NCI-H1092 (cell line): Measurements from ENCODE around the gene OMP.

Experiments
- DNase-seq: peaks from one replicate; lab custom pipeline; 2025; lab: John Stamatoyannopoulos, UW

The OMP gene

DNA sequence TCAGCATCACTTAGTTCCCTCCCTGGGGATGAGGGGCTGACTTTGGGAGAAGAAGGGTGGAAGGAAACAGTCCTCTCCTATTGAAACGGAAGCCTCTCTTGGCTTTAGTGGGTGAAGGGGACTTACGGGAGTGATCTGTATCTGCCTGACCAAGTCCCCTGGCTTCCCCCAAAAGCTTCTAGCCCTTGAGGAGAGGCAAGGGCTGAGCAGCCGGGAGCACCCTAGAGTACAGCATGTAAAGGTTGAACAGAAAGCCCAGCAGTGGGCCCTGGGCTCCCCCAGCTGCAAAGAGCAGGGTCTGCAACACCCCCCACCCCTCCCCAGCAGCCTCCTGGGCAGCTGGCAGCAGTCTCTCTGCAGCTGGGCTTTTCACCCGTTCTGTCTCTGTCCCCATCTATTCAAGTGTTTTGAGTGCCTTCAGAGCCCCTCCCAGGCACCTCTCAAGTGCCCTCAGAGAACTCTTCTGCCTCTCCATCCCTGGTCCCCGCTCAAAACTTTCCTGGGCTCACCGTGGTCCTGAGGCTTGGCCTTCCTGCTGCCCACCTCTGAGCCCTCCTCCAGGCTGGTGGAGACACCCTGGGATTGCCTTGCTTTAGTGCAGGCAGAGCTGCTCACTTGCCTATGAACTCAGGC is 33.2 kb upstream of the OMP start:
- DNase-seq = no peak

DNA sequence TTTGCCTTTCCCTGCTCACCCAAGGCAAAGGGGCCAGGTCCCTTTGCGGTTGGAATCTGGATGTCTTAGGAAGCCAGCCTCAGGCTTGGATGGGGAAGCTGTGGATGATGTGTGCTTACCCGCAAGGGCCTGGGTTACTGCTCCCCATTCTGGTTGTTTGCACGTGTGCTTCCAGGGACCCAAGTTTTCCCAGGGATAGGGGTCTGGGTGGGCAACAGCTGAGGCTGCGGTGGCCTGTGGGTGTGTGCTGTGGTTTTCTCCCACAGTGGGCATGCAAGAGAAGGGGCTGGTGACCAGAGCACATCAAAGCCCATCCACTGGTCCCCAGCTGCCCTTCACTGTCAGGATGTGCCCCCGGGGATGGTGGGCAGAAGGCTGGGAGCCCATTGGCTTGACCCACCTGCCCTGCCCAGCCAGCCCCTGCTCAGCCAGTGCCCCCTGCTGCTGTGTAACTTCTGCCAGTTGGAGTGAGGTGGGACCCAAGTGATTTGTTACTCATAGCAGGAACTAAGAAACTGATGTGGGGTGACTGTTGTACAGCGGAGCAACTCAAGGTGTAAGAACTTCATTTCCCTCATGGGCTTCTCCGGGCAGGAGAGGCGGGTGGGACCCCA is 32.6 kb upstream of the OMP start:
- no peak for DNase-seq

DNA sequence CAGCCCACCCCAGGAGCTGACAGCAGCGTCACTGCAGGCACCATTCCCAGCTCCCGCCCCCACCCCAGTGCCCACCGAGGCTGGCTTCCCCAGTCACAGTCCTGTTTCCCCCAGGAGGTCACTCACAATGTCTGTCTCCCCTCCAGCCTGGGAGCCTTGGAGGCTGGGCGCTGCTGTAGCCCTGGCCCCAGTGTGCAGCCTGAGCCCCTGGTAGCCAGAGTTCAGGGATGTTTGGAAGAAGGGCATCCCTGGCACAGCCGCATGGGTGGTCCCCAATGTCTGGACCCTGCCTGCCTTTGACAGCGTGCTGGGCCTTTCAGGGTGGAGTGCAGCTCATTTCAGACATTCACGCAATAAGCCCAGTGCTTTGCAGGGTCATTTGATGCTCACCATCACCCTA is 31.6 kb upstream of the OMP start:
- no peak for DNase-seq

DNA sequence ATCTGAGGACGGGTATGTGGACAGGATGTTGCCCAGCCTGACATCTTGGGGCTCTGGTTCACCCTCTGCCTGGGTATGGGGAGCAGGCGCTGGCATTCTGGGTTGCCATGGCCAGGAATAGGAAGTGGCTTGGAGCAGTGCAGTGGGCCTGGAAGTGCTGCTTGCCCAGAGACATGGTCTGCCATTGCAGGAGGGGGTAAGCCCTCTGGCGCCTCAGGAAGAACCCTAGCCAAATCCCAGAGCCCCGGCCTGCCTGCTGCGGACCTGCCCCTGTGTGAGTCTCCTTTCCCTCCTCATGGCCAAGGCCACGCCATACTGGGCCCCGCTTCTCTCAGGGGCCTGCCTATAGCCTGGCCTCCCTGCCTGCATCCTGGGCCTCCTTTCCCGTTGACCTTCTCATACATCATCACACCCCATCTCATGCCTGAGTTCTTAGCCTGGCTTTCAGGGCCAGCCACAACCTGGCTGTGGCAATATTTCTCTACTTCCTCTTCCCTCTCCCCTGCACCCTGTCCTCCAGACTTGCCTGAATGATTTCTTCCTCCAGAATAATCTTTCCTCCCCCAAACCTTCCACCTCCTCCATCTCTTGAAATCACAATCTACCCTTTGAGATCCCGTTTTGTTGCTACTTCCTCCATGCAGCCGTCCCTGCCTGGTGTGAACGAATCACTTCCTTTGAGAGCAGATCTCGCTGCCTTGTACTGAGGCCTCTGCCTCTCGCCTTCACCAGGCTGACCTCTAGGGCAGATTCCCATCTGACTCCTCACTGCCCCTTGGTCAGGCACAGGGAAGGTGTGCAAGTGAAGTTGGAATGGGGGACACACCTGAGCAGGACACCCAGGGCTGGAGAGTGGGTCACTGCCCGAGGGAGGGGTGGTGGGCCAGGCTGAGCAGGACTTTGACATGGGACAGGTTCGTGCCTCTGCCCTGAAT is 30.7 kb upstream of the OMP start:
- DNase-seq = no peak

DNA sequence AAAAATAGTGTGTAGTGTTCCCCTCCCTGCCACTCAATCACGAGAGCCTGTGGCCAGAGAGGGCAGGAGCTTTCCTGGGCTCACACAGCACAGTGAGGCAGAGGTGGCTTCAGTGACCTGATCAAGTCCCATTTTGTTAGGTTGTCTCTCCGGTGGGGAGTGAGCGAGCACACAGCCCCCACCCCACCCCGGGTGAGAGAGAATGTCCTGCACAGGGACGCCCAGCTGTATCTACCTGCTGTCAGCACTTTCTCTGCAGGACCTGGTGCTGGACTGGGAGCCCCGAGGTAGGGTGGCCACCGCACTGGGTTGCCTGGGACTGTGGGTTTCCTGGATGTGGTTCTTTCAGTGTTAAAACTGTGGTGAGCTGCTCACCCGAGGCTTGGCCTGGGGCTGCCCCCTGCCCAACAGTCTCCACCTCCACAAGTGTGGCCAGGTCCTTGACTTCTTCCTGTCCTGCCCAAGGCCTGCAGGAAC is 29.8 kb upstream of the OMP start:
- DNase-seq = no peak

DNA sequence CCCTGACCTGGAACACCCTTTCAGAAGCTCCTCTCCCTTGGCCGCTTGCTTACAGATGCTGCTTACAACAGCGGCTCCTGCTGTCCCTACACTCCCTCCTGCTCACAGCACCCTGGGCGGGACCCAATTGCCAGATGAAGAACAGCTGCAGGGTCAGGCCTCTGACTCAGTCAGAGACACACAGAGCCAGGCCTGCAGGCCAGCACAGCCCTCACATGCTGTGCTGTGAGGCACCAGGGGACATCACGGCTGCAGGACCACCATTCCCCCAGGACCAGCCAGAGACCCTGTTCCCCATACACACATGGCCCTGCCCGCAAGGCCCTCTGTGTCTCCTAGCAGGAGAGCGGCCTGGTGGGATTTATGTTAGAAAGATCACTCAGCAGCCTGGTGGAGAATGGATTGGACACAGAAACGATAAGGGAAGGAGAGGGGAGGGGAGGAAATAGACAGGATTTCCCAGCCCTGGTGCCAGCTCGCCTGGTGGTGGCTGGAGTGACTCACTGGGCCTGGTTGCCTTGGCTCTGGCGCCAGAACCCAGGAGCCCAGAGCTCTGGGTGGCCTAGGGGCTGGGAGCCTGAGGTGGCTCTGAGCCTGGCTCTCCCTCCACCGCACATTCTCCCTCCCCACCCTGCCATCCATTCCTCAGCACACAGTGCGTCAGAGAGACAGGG is 29.2 kb upstream of the OMP start:
- DNase-seq = no peak

DNA sequence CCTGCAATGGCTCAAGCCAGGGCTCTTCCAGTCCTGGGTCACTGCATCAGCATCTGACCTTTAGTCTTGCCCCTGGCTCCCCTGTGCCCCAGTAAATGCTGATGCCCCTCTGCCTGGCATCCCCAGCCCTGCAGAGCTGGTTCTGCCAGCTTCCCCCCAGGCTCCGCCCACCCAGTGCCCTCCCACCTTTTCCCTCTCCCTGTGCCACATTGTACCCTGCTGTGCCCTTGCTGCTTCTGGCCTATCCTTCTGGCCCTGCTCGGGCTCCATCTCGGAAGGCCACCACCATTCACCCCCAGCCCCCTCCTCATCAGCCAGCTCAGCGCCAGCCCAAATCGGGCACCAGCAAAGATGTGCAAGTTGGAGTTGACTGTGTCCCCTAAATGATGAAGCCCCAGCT is 28.4 kb upstream of the OMP start:
- DNase-seq = no peak

DNA sequence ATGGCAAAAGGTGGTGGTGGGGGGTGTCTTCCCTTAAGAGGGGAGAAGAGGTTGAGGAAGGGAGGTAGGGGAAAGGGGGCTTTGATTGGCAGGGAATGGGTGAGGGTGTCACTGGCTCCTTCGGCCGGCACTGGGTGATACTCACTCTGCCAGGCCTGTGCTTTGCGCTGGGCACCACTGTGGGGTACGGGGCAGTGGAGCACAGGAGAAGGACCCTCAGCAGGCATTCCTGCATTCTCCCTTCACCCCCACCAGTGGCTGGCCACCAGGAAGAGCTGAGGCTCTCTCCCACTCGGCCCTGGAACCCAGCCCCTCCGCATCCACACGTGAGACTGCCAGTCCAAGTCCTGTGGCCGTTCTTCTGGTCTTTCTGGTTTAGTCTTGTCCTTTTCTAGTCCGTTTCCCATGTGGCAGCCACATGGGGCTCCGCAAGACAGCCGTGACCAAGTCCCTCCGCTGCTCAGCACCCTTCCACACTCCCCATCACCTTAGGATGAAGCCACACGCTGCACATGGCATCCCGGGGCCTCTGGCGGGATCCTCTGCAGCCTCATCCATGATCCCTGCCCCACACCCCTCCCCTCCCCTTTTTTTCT is 27.9 kb upstream of the OMP start:
- no peak for DNase-seq

DNA sequence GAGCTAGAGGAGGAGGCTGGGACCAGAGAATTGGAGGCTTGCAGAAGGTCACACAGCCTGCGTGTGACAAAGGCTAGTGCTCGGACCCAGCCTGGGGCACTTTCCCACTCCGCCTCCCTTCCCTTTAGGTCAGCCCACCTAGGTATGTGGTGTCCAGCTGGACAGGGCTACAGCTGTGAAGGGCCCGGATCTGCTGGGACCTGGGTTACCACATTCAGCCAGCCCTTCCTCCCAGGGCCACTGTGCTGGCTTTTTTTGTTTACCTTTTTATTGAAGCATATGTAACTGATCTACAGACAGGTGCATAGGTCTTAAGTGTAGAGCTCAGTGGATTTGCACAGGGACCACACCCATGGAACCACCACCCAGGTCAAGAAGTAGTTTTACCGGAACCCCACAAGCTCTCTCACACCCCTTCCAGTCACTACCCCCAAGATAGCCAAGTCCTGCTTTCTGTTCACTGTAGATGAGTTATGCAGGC is 27.2 kb upstream of the OMP start:
- no peak for DNase-seq

DNA sequence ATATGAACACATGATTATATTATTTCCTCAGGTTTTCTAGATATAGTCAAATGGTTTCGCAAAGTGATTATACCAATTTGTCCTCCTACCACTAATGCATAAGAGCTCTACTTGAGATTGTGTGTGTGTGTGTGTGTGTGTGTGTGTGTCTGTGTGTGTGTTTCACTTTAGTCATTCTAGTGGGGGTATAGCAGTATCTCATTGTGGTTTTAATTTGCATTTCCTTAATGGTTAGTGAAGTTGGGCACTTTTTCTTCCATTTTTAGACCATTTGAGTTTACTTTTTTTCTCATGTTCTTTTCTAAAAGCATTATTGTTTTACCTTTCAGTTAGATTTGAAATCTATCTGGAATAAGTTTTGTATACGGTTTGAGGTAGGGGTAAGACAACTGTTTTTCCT is 23.0 kb upstream of the OMP start:
- DNase-seq = no peak

DNA sequence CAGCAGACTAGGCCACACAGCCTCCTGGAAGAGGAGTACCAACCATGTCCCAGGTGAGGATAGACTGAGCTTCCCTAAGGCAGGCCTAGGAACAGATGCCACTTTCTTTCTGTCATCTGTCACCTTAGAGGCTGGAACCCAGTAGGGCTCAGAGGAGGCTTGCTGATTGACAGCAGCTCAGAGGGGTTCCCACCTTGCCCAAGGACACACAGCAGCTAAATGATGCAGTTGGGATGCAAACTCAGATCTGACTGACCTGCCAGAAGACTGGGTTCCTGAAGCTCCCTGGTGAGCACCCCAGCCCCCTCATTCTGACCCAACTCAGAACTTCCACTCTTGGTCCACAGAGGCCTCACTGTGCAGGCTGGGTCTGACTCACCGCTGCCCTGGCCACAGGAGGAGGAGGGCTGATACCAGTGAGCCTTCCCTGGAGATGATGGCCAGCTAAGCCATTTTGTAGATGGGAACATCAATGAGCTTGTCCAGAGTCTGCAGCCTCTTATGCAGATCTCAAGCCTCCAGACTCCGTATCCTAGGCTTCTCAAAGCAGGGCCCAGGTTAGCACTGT is 21.9 kb upstream of the OMP start:
- no peak for DNase-seq

DNA sequence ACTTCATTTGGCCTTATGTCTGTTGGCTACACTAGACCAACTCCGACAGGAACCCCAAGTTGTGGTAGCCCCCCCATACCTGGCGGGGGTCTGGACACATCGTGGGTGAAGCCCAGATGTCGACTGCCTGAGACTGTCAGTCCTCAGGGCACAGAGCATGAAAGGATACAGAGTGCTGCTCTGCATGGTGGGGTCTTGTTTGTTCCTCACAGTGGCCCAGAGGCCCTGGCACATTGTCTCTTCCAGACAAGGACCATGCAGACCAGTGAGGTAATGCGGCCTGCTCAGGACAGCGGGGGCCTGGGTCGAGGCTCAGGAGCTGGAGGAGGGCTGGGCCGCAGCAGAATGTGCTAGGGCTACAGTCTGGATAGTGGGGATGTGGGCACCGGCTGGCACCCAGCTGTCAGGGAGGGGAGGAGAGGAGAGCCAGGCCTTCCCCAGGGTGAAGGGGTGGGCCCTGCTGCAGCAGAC is 21.2 kb upstream of the OMP start:
- no peak for DNase-seq

DNA sequence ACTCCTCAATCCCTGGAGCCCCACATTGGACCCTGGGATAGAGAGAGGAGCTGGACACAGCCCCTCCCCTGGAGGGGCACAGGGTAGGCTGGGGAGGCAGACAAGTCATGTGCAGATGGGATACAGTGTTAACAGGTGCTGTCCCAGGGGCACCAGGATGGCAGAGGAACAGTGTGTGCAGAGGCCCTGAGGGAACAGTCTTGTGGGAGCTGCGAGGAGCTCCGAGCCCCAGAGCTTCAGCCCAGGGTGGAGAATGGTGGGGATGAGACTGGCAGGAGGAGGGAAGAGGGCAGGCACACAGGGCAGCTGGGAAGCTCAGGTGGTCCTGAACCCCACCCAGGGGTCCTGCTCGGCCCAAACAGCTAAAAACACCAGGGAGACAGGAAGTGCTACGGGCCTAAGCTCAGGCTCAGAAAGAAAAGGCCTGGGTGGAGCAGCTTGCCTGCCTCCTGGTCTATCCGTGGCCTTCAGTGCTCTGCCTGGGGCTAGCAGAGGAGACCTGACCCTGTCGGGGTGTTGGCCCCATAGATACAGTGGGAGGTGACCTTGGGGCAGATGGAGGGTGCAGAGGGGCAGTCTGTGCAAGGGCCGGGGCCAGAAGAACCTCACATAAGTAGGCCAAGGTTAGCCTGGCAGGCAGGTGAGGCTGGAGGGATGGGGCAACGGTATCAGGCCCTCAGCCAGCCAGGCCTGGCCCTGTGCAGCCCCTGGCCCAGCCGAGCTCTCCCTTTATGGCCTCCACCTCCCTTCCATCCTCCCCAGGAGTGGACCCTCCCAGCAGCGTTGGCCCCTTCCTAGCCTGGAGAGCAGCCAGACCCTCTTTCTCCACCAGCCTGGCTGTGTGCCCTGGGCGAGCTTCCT is 20.4 kb upstream of the OMP start:
- DNase-seq = no peak

DNA sequence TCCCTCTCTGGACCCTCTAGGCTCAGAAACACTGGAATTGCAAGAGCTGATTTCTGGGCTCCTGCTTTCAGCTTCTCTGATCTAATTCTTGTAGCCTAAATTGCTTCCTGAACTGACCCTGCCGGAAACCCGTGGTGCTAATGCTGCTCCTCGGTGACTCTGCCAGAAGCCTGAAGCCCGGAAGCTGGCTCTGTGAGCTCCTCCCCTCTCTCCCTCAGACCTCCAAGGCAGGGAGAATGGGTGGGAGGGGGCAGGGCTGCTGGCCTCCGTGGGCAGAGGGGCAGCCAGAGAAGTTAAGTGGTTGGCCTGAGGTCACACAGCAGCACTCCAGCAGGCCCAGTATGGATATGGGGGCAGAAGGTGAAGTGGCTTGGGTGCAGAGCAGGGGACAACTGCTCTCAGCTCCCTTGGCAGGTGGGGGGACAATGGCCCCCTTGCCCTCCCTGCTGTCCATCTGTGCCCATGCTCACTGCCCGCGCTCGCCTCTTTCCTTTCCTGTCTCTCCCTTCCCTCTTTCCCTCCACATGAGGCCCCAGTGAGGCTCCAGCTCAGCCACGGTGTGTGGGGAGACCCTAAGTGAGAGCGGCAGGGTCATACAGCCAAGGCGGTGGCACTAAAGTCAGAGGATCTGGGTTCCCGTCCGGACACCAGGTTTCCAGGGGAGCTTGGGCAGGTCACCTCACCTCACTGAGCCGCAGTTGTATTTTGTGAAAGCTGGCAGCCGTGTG is 19.6 kb upstream of the OMP start:
- no peak for DNase-seq

DNA sequence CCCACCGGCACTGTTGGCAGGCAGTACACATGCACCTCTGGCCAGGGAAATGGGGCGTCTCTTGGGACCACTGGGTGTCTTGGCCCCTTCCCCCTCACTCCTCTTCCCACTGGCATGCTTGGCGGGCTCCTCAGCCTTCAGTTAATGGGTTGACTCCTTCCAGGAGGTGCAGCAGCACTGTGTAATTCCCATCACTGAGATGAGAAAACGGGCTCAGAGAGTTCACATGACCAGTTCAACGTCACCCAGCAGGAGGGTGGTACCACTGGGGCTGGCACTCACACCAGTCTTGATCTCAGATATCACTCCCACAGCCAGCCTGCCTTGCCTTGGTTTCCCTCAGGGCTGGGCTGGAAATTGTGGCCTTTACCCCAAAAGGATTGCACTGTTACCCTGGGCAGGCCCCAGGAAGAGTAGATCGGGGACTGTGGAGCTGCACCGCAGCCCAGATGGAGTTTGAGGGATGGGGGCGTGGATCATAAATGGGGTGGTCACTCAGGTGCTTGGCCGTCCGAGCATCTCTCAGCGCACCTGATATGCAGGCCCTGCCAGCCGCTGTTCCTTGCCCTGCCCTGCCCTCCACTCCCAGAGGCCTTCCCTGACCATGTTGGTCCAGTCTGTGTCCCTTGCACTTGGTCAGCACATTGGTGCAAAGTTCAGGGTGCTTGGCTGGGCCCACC is 18.9 kb upstream of the OMP start:
- no peak for DNase-seq

DNA sequence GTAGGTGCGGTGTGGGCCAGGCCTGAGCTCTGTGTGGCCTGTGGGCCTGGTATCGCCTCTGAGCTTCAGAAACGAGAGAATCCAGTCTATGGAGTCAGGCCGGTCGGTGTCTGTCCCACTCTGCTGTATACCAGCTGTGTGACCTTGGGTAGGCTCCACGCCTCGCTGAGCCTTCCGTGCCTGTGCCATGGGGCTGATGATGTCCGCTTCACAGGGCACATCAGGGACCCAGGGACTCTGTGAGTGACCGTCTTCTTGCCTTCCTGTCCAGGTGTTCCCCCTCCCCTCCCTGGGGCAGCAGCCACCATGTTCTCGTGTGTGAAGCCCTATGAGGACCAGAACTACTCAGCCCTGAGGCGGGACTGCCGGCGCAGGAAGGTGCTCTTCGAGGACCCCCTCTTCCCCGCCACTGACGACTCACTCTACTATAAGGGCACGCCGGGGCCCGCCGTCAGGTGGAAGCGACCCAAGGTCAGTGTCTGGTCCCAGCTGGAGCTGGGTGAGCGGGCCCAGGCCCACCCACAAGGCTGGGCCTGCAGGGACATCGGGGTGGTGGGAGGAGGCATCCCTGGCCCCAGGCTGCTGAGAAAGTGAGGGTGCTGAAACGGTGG is 18.0 kb upstream of the OMP start:
- no peak for DNase-seq

DNA sequence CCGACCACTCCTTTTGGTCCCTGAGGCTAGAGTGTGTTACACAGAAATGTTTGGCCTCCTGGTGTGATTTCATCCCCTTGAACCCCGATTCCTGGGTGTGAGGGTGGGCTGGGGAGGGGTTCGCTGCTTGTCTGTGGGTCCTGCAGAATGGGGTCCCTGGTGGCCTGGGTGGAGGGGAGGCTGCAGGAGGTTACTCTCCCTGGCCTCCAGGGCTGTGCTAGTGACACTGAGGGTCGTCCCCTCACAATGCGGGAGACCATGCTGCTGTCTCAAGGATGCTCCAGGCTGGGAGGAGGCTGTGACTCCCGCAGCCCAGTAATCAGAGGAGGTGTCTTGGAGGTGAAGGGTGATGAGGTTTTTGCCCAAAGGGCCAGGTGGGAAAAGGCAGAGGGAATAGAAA is 17.0 kb upstream of the OMP start:
- DNase-seq = no peak

DNA sequence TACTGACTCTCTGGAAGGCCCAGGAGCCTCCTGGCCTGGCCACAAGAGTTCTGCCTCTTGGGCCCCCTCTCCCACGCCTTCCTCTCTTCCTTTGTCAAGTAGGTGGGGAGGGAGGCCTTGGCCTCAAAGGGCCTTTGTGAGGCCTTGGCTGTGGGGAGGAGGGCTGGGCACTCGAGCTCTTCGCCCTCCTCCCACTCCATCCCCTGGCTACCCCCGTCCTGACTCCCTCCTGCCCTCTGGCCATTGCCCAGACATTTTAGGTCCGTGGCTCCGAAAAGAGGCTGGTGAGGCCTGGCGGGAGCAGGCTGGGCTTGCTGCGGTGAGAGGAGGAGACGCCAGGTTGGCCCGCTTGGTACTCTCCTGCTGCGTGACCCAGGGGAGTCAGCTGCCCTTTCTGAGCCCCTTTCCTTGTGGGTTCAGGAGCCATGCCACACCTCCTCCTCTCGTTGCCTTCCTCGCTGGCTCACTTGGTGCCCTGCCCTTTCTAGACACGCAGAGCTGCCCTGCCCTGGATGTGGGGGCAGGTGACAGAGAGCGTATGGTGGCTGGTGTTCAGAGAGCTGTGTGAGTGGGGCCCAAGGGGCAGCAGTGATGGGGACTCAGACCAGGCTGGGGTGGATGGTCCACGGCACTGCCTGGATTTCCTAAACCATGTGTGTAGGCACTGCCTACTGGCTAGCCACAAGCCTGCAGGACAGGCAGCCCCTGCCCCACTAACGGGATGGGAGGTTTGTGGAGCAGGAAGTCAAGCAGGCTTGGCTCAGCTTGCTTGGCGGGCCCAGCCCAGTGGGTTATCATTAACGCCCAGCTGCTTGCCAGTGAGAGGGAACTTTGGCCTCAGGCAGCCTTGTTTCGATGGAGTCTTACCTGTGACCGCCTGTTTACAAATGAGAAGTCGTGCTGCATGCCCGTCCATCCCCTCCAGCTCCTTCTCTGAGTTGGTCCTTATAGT is 15.8 kb upstream of the OMP start:
- DNase-seq = no peak
